Mesenchymal stem cell (in vitro differentiated cells and primary cell): ENCODE results near the gene MYOM1.

ENCODE experiments used
- DNase-seq: peaks from one replicate; pipeline ENCODE4 v3.0.0-alpha.2; 2013
- H2AFZ ChIP-seq: one replicate; pipeline ENCODE4 v1.6.1; 2013; ENCODE audit warnings: low read depth, mild to moderate bottlenecking, control low read depth, inconsistent platforms, low read length, moderate library complexity
- H2AK5ac ChIP-seq: 2 replicates; pipeline ENCODE4 v1.6.1; 2013; ENCODE audit warnings: low read length, moderate library complexity, mild to moderate bottlenecking, inconsistent platforms; ENCODE audit not compliant: severe bottlenecking
- H2BK120ac ChIP-seq: one replicate; pipeline ENCODE4 v1.6.1; 2013; ENCODE audit warnings: low read depth, mild to moderate bottlenecking, inconsistent platforms, low read length, moderate library complexity
- H2BK12ac ChIP-seq, 2 experiments: one replicate each; pipeline ENCODE4 v1.6.1; 2013; ENCODE audit warnings: inconsistent platforms in 2 of 2, low read length in 2 of 2, mild to moderate bottlenecking in 2 of 2, moderate library complexity in 2 of 2, control low read depth in 1 of 2
- H2BK15ac ChIP-seq: one replicate; pipeline ENCODE4 v1.6.1; 2013; ENCODE audit warnings: mild to moderate bottlenecking, low read depth, inconsistent platforms; ENCODE audit not compliant: poor library complexity, severe bottlenecking
- H2BK5ac ChIP-seq: 2 replicates; pipeline ENCODE4 v1.6.1; 2013; ENCODE audit warnings: low read depth, mild to moderate bottlenecking, low read length, control low read depth, inconsistent platforms; ENCODE audit not compliant: poor library complexity, severe bottlenecking
- H3K14ac ChIP-seq, 2 experiments: one replicate each; pipeline ENCODE4 v1.6.1; 2013; ENCODE audit warnings: inconsistent platforms in 2 of 2, low read length in 2 of 2, control low read depth in 1 of 2, mild to moderate bottlenecking in 1 of 2, moderate library complexity in 1 of 2
- H3K18ac ChIP-seq, 2 experiments: one replicate each; pipeline ENCODE4 v1.6.1; 2013; ENCODE audit warnings: inconsistent platforms in 2 of 2, low read length in 2 of 2, control low read depth in 1 of 2, low read depth in 1 of 2, mild to moderate bottlenecking in 1 of 2
- H3K23ac ChIP-seq, 2 experiments: one replicate each; pipeline ENCODE4 v1.6.1; 2013; ENCODE audit warnings: inconsistent platforms in 2 of 2, low read length in 2 of 2, mild to moderate bottlenecking in 2 of 2, moderate library complexity in 2 of 2, control low read depth in 1 of 2
- H3K27ac ChIP-seq: 2 replicates; pipeline ENCODE4 v1.5.1; 2013; ENCODE audit warnings: mild to moderate bottlenecking, moderate library complexity, low read length, control low read depth, inconsistent platforms; ENCODE audit not compliant: poor library complexity, severe bottlenecking
- H3K27me3 ChIP-seq, 2 experiments: 2 replicates each; pipeline versions ENCODE4 v1.6.1 to v1.7.0; 2013; ENCODE audit warnings: low read length in 2 of 2, mild to moderate bottlenecking in 2 of 2, moderate library complexity in 2 of 2, control low read depth in 1 of 2, inconsistent platforms in 1 of 2; ENCODE audit not compliant: control insufficient read depth in 1 of 2, insufficient read depth in 1 of 2
- H3K36me3 ChIP-seq, 2 experiments: 2 replicates each; pipeline versions ENCODE4 v1.6.1 to v1.7.0; 2013; ENCODE audit warnings: low read length in 2 of 2, control low read depth in 1 of 2, inconsistent platforms in 1 of 2, low read depth in 1 of 2, mild to moderate bottlenecking in 1 of 2; ENCODE audit not compliant: insufficient read depth in 2 of 2, control insufficient read depth in 1 of 2
- H3K4ac ChIP-seq, 2 experiments: one replicate each; pipeline ENCODE4 v1.6.1; 2013; ENCODE audit warnings: inconsistent platforms in 2 of 2, low read length in 2 of 2, mild to moderate bottlenecking in 2 of 2, moderate library complexity in 2 of 2, control low read depth in 1 of 2, low read depth in 1 of 2
- H3K4me1 ChIP-seq: 2 replicates; pipeline ENCODE4 v1.6.1; 2013; ENCODE audit warnings: low read depth, low read length, control low read depth; ENCODE audit not compliant: control insufficient read depth, insufficient read depth
- H3K4me2 ChIP-seq: 2 replicates; pipeline ENCODE4 v1.6.1; 2013; ENCODE audit warnings: low read length, mild to moderate bottlenecking, inconsistent platforms; ENCODE audit not compliant: poor library complexity, severe bottlenecking
- H3K4me3 ChIP-seq, 2 experiments: 2 replicates each; pipeline versions ENCODE4 v1.5.1 to v1.7.0; 2013; ENCODE audit warnings: low read length in 2 of 2, mild to moderate bottlenecking in 2 of 2, control low read depth in 1 of 2, low read depth in 1 of 2; ENCODE audit not compliant: insufficient read depth in 1 of 2
- H3K79me1 ChIP-seq: replicated peaks from 2 replicates; pipeline ENCODE4 v1.6.1; 2013; ENCODE audit warnings: mild to moderate bottlenecking, control low read depth, low read length, inconsistent platforms; ENCODE audit not compliant: poor library complexity, severe bottlenecking
- H3K9ac ChIP-seq: 2 replicates; pipeline ENCODE4 v1.7.0; 2013; ENCODE audit warnings: mild to moderate bottlenecking, low read length, moderate library complexity
- H3K9me3 ChIP-seq: 2 replicates; pipeline ENCODE4 v1.7.0; 2013; ENCODE audit warnings: mild to moderate bottlenecking, low read length; ENCODE audit not compliant: control insufficient read depth
- H4K8ac ChIP-seq: one replicate; pipeline ENCODE4 v1.6.1; 2013; ENCODE audit warnings: inconsistent platforms, mild to moderate bottlenecking, low read length, moderate library complexity
- H4K91ac ChIP-seq: one replicate; pipeline ENCODE4 v1.6.1; 2013; ENCODE audit warnings: mild to moderate bottlenecking, low read length, inconsistent platforms
- WGBS: methylation state at CpG from one replicate; pipeline ENCODE4 v1.1.7; 2013; ENCODE audit warnings: mixed read lengths; 5-methylcytosine and 5-hydroxymethylcytosine counted together

The MYOM1 gene

DNA sequence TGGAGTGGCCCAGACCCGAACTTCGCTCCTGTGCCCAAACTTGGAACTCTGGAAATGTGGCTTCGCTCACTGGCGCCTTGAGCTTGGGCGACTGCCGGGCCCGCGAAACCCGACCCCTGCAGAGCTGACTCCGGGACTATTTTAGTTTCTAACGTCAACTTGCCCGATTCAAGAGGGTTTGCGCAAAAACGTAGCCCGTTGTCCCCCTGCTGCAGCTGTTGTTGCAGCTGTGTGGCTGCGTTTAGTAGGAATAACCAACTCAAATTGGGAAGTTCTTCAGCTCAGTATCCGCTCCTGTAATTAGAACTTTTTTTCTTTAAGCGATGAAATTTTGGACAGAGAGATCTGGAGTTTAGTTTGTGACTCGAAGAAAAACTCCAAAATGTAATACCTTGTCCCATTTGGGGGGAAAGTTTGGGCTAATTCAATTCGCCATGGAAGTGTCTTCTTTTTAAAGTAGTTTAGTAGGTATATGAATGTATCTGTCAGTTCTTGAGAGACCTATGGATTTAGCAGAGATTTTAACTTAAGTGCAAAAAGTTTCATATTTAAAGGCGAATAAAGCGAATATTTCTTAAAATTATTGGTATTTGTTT lies 28.4 kb upstream of the MYOM1 start:
- Histone ChIP-seq H3K18ac (peak overlapping the region; percentile 100), H4K91ac (peak overlapping the region; percentile 100), H3K36me3 (peaks cover 2 to 14% of the 10 kb centered on the region in 2 experiments), H3K14ac (peak overlapping the region; percentile 95 to 100), H2BK5ac (peak overlapping the region; percentile 100), H3K79me1 (peaks cover 5% of the 10 kb centered on the region), H2AK5ac (peak overlapping the region; percentile 89), H3K27me3 (no peaks in the 10 kb centered on the region), H3K4me2 (no peak overlapping the region), H3K4me1 (peaks cover 3% of the 10 kb centered on the region), H2BK15ac (peak overlapping the region; percentile 87), H2BK120ac (peak overlapping the region; percentile 99), H3K4me3 (peak overlapping the region; percentile 94 to 97), H3K9ac (peak overlapping the region; percentile 98), H3K4ac (peak overlapping the region; percentile 95 to 100), H2AFZ (no peak overlapping the region), H3K23ac (peak overlapping the region in 1 of 2 experiments; percentile 100), H4K8ac (peak overlapping the region; percentile 100), H3K27ac (peak overlapping the region; percentile 97), H2BK12ac (peak overlapping the region; percentile 38 to 86), H3K9me3 (no peaks in the 10 kb centered on the region)
- 1% methylated on average over 21 of the region's 22 CpGs for WGBS
- peak; percentile 65 for DNase-seq

DNA sequence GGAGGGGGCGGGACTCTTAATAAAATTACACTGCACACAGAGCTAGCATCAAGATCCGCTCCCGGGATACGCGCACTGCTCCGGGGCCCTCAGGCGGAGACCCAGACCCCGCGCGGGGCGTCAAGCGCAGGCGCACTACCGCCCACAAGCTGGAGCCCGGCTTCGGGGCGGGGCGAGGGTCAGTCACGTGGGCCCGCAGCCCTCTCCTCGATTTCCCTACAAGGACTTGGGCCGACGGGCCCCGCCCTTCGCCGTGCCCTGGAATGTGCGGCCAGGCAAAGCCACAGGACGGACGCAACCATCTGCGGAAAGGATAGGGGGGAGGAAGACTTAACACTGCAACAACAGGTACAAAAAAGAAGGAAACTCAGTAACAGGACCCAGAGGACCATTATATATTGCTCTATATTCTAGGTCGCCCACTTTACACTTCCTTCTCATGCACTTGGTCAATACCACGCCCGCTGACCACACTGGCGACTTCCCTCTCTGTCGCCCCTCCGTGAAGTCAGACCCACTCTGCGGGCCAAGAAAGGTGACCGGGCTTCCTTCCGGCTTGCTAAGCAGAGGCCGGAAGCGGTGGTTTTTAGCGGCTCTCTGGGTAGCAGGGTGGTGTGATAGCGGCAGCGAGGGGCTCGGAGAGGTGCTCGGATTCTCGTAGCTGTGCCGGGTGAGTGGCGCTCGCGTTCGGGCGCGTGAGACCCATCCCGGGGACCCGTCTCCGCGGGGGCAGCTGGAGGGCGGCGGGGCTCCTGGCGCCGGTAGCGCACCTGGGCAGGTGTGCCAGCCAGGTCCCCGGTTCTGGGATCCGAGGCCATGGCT lies 27.7 kb upstream of the MYOM1 start, which contains the start of gene MYL12A:
TSS of gene MYL12A (plus strand) at position 562 of the 822 bp plus-strand sequence. CDS start 5,447 bp downstream, outside the sequence.
- peak within 1 kb of the TSS; percentile 97 for H3K27ac ChIP-seq
- peak within 1 kb of the TSS; percentile 100 for H3K18ac ChIP-seq
- H3K79me1 ChIP-seq: peaks cover 5% of the 10 kb centered on the region
- peak within 1 kb of the TSS; percentile 89 for H2AK5ac ChIP-seq
- peak within 1 kb of the TSS; percentile 98 for H3K9ac ChIP-seq
- peaks cover 1% of the 10 kb centered on the region for H3K4me1 ChIP-seq
- peak within 1 kb of the TSS; percentile 56 for H3K4me2 ChIP-seq
- H3K23ac ChIP-seq: peak within 1 kb of the TSS in 1 of 2 experiments; percentile 100
- H3K36me3 ChIP-seq: peaks cover 2 to 12% of the 10 kb centered on the region in 2 experiments
- peak within 1 kb of the TSS; percentile 100 for H4K8ac ChIP-seq
- peak within 1 kb of the TSS; percentile 96 for H2BK15ac ChIP-seq
- H3K14ac ChIP-seq: peak within 1 kb of the TSS; percentile 95 to 100
- no peaks in the 10 kb centered on the region for H3K27me3 ChIP-seq
- peak within 1 kb of the TSS; percentile 95 to 100 for H3K4ac ChIP-seq
- peak within 1 kb of the TSS; percentile 99 for H2BK120ac ChIP-seq
- peak within 1 kb of the TSS; percentile 100 for H4K91ac ChIP-seq
- H2BK5ac ChIP-seq: peak within 1 kb of the TSS; percentile 100
- DNase-seq: peak; percentile 98
- peak within 1 kb of the TSS; percentile 94 to 97 for H3K4me3 ChIP-seq
- under 1% methylated on average over 57 of the region's 65 CpGs for WGBS
- no peaks in the 10 kb centered on the region for H3K9me3 ChIP-seq
- peak within 1 kb of the TSS; percentile 58 for H2AFZ ChIP-seq
- H2BK12ac ChIP-seq: peak within 1 kb of the TSS; percentile 86 to 94

DNA sequence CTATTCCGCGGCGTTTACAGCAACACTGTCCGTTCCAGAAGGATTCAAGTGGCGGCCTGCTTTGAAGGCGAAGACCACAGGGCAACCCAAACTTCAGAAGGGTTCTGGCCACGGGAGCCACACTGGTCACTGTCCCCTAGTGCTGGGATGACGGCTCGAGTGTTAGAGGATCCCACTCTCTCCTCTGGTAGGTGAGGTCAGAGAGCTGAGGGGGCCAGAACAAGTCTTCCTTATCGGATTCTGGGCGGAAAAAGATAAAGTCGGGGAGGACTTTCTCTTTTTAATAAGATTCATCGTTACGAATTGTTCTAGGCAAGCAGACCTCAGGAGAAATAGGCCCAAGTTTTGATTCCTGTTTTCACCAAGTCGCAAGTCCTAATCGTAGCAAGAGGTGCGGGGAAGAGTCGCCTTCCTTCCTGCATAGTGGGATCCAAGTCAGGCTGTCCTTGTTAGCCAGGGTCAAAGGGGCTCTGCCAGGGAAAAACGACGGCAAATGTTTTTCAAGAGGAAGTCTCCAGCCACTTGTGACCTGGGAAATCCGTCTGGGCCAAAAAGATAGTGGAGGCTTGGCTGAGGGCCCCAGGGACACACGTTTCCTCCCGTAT lies 27.0 kb upstream of the MYOM1 start:
- H2AFZ ChIP-seq: peak overlapping the region; percentile 58
- peak overlapping the region; percentile 29 to 94 for H3K4me3 ChIP-seq
- H3K36me3 ChIP-seq: peaks cover 2 to 12% of the 10 kb centered on the region in 2 experiments
- H2BK15ac ChIP-seq: peak overlapping the region; percentile 96
- no peak overlapping the region for H3K23ac ChIP-seq
- H2BK120ac ChIP-seq: peak overlapping the region; percentile 89
- peak overlapping the region; percentile 9 to 86 for H3K4ac ChIP-seq
- H4K91ac ChIP-seq: peak overlapping the region; percentile 85
- H3K9me3 ChIP-seq: no peaks in the 10 kb centered on the region
- peak overlapping the region; percentile 98 for H3K9ac ChIP-seq
- H3K27ac ChIP-seq: peak overlapping the region; percentile 95
- H3K79me1 ChIP-seq: peaks cover 5% of the 10 kb centered on the region
- H3K4me1 ChIP-seq: peaks cover 1% of the 10 kb centered on the region
- no peak overlapping the region for H3K14ac ChIP-seq
- peak overlapping the region; percentile 56 for H3K4me2 ChIP-seq
- H2AK5ac ChIP-seq: peak overlapping the region; percentile 40
- H3K18ac ChIP-seq: peak overlapping the region; percentile 7 to 72
- H2BK5ac ChIP-seq: peak overlapping the region; percentile 83
- no peaks in the 10 kb centered on the region for H3K27me3 ChIP-seq
- peak overlapping the region; percentile 78 to 94 for H2BK12ac ChIP-seq
- no peak for DNase-seq
- H4K8ac ChIP-seq: peak overlapping the region; percentile 91
- 71% methylated on average over 23 of the region's 23 CpGs for WGBS
